HEK293 (cell line): ENCODE measurements around the gene BAIAP3.
A peak's percentile ranks its signal among the peaks of the same experiment; 100 is the strongest.
"Not testable (repeated sequence)": the region's sequence is repeated elsewhere in the genome, so short reads cannot be mapped to it uniquely, and the experiment has no call there.

Experiments
- CTCF ChIA-PET: fragments of 350-600 bp; formaldehyde crosslinking; extraction: SDS; loops from one replicate; lab custom pipeline; 2021; ENCODE audit warnings: antibody characterized with exemption; lab: Yijun Ruan, JAX
- POLR2A ChIA-PET: fragments of 300-600 bp; formaldehyde crosslinking; extraction: SDS; loops from one replicate; lab custom pipeline; 2020; ENCODE audit warnings: antibody characterized with exemption, inconsistent platforms; lab: Yijun Ruan, JAX
- H3K27ac ChIP-seq: fragments of 200-500 bp; sonication (Bioruptor generic); 2 replicates; pipeline ENCODE4 v1.5.1; 2014; ENCODE audit warnings: low read depth, low read length, control low read depth, inconsistent platforms; ENCODE audit errors: extremely low read depth
- H3K36me3 ChIP-seq, 2 experiments: fragments of 200-500 bp in 1 of 2; sonication (Bioruptor generic) in 1 of 2; 1 replicate in 1 of 2; 2 replicates in 1 of 2; pipeline ENCODE4 v1.5.1; 2014 to 2017; ENCODE audit warnings: inconsistent platforms in 2 of 2, low read length in 2 of 2; ENCODE audit not compliant: control insufficient read depth in 2 of 2, insufficient read depth in 1 of 2
- H3K4me1 ChIP-seq: fragments of 200-500 bp; sonication (Bioruptor generic); 2 replicates; pipeline ENCODE4 v1.5.1; 2014; ENCODE audit warnings: mild to moderate bottlenecking, low read length, inconsistent platforms; ENCODE audit not compliant: control insufficient read depth, insufficient read depth
- H3K4me3 ChIP-seq: 2 replicates; pipeline ENCODE4 v1.5.1; 2011; ENCODE audit warnings: low read depth, mild to moderate bottlenecking, control low read depth, low read length, moderate library complexity
- H3K9me3 ChIP-seq: fragments of 200-500 bp; sonication (Bioruptor generic); 2 replicates; pipeline ENCODE4 v1.5.1; 2014; ENCODE audit warnings: low read depth, low read length, inconsistent platforms; ENCODE audit not compliant: control insufficient read depth, insufficient read depth
- PRDM1 ChIP-seq: fragments of 450-650 bp; formaldehyde crosslinking; IDR thresholded peaks from 2 replicates; pipeline ENCODE4; 2016; ENCODE audit warnings: missing biosample characterization, missing genetic modification characterization
- REPIN1 ChIP-seq: fragments of 450-650 bp; formaldehyde crosslinking; IDR thresholded peaks from 2 replicates; pipeline ENCODE4 v1.5.1; 2017; ENCODE audit warnings: missing biosample characterization, missing genetic modification characterization, low read depth
- SCRT2 ChIP-seq: fragments of 450-650 bp; formaldehyde crosslinking; IDR thresholded peaks from 2 replicates; pipeline ENCODE4 v1.5.1; 2016; ENCODE audit warnings: missing biosample characterization, missing genetic modification characterization
- ZBTB1 ChIP-seq: fragments of 450-650 bp; formaldehyde crosslinking; IDR thresholded peaks from 2 replicates; pipeline ENCODE4 v1.5.1; 2016; ENCODE audit warnings: missing biosample characterization, missing genetic modification characterization
- ZBTB20 ChIP-seq: fragments of 450-650 bp; formaldehyde crosslinking; IDR thresholded peaks from 2 replicates; pipeline ENCODE4 v1.5.1; 2016; ENCODE audit warnings: missing biosample characterization, missing genetic modification characterization
- ZBTB49 ChIP-seq: fragments of 450-650 bp; formaldehyde crosslinking; IDR thresholded peaks from 2 replicates; pipeline ENCODE4 v1.5.1; 2016; ENCODE audit warnings: missing biosample characterization, missing genetic modification characterization, low read depth
- ZFHX2 ChIP-seq: fragments of 450-650 bp; formaldehyde crosslinking; conservative IDR thresholded peaks from 2 replicates; pipeline ENCODE4 v1.5.1; 2016; ENCODE audit warnings: missing biosample characterization, missing genetic modification characterization
- ZNF132 ChIP-seq: fragments of 450-650 bp; formaldehyde crosslinking; IDR thresholded peaks from 2 replicates; pipeline ENCODE4 v1.5.1; 2017; ENCODE audit warnings: missing biosample characterization, missing genetic modification characterization, borderline replicate concordance
- ZNF324 ChIP-seq: fragments of 450-650 bp; formaldehyde crosslinking; IDR thresholded peaks from 2 replicates; pipeline ENCODE4 v1.5.1; 2016; ENCODE audit warnings: missing biosample characterization, missing genetic modification characterization
- ZNF335 ChIP-seq: fragments of 450-650 bp; formaldehyde crosslinking; conservative IDR thresholded peaks from 2 replicates; pipeline ENCODE4 v1.5.1; 2016; ENCODE audit warnings: missing biosample characterization, missing genetic modification characterization
- ZNF398 ChIP-seq: fragments of 450-650 bp; formaldehyde crosslinking; IDR thresholded peaks from 2 replicates; pipeline ENCODE4 v1.5.1; 2017; ENCODE audit warnings: missing biosample characterization, missing genetic modification characterization
- ZNF426 ChIP-seq: fragments of 450-650 bp; formaldehyde crosslinking; IDR thresholded peaks from 2 replicates; pipeline ENCODE4 v1.5.1; 2017; ENCODE audit warnings: missing biosample characterization, missing genetic modification characterization, mild to moderate bottlenecking, inconsistent platforms, moderate library complexity
- ZNF600 ChIP-seq: fragments of 450-650 bp; formaldehyde crosslinking; IDR thresholded peaks from 2 replicates; pipeline ENCODE4 v1.5.1; 2016; ENCODE audit warnings: missing biosample characterization, missing genetic modification characterization
- ZNF626 ChIP-seq: fragments of 450-650 bp; sonication (Bioruptor Pico); formaldehyde crosslinking; IDR thresholded peaks from 2 replicates; pipeline ENCODE4 v1.5.1; 2018; ENCODE audit warnings: missing biosample characterization, missing genetic modification characterization, inconsistent platforms
- ZNF776 ChIP-seq: fragments of 450-650 bp; formaldehyde crosslinking; IDR thresholded peaks from 2 replicates; pipeline ENCODE4 v1.5.0; 2017; ENCODE audit warnings: missing biosample characterization, missing genetic modification characterization, borderline replicate concordance
- ZSCAN30 ChIP-seq: fragments of 450-650 bp; IDR thresholded peaks from 2 replicates; pipeline ENCODE4 v1.5.1; 2018; ENCODE audit warnings: missing biosample characterization, mild to moderate bottlenecking, missing genetic modification characterization, moderate library complexity
- TF ChIP-seq, protein P1 (sequence below): fragments of 450-650 bp; formaldehyde crosslinking; IDR thresholded peaks from 2 replicates; pipeline ENCODE4 v1.5.1; 2016; ENCODE audit warnings: missing biosample characterization, missing genetic modification characterization

BAIAP3 gene

GRCh38 chr16:1291576-1291974 is 41.9 kb upstream of the BAIAP3 start:
- Histone ChIP-seq H3K4me1 (no peaks in the 10 kb centered on the region), H3K9me3 (no peaks in the 10 kb centered on the region), H3K36me3 (no peaks in the 10 kb centered on the region), H3K4me3 (no peak overlapping the region), H3K27ac (no peak overlapping the region)
- ChIA-PET CTCF (interaction anchor here (3.2 kb wide), 1 partner anchor 9 kb away, joined by 17 read pairs; no protein-coding TSS in a partner anchor), POLR2A (no interaction called here)
- TF ChIP-seq ZNF600 (peak; percentile 83), ZBTB20 (no peak), ZNF132 (no peak), ZFHX2 (tag by site-specific recombination) (peak; percentile 28; the same call in 1 of the 2 replicates), ZNF335 (tag by site-specific recombination) (peak; percentile 73), SCRT2 (tag by site-specific recombination) (peak; percentile 69), ZNF776 (no peak), ZNF426 (tag by site-specific recombination) (no peak), ZSCAN30 (tag by site-specific recombination) (no peak), REPIN1 (tag by site-specific recombination) (no peak), ZNF324 (no peak), ZBTB49 (tag by site-specific recombination) (no peak), ZBTB1 (tag by site-specific recombination) (no peak), ZNF626 (no peak)
- TF ChIP-seq, protein P1, sequence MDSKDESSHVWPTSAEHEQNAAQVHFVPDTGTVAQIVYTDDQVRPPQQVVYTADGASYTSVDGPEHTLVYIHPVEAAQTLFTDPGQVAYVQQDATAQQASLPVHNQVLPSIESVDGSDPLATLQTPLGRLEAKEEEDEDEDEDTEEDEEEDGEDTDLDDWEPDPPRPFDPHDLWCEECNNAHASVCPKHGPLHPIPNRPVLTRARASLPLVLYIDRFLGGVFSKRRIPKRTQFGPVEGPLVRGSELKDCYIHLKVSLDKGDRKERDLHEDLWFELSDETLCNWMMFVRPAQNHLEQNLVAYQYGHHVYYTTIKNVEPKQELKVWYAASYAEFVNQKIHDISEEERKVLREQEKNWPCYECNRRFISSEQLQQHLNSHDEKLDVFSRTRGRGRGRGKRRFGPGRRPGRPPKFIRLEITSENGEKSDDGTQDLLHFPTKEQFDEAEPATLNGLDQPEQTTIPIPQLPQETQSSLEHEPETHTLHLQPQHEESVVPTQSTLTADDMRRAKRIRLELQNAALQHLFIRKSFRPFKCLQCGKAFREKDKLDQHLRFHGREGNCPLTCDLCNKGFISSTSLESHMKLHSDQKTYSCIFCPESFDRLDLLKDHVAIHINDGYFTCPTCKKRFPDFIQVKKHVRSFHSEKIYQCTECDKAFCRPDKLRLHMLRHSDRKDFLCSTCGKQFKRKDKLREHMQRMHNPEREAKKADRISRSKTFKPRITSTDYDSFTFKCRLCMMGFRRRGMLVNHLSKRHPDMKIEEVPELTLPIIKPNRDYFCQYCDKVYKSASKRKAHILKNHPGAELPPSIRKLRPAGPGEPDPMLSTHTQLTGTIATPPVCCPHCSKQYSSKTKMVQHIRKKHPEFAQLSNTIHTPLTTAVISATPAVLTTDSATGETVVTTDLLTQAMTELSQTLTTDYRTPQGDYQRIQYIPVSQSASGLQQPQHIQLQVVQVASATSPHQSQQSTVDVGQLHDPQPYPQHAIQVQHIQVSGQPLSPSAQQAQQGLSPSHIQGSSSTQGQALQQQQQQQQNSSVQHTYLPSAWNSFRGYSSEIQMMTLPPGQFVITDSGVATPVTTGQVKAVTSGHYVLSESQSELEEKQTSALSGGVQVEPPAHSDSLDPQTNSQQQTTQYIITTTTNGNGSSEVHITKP (tag by site-specific recombination) = peak; percentile 28; the same call in 1 of the 2 replicates

GRCh38 chr16:1292208-1292607 is 41.2 kb upstream of the BAIAP3 start:
- not testable (repeated sequence) for H3K27ac ChIP-seq, H3K9me3 ChIP-seq, H3K36me3 ChIP-seq, H3K4me3 ChIP-seq, H3K4me1 ChIP-seq
- ChIA-PET POLR2A (interaction anchor here (0.6 kb wide), 1 partner anchor 305 kb away, joined by 7 read pairs; no protein-coding TSS in a partner anchor), CTCF (interaction anchor here (3.2 kb wide), 1 partner anchor 9 kb away, joined by 17 read pairs; no protein-coding TSS in a partner anchor)
- TF ChIP-seq ZNF398 (tag by site-specific recombination) = peak; percentile 45; the same call in 1 of the 2 replicates
- peak; percentile 69 for TF ChIP-seq PRDM1 (tag by site-specific recombination)
